CD4-positive, alpha-beta T cell treated with Interferon alpha-2 for 1 hour (primary cell): ENCODE measurements around the gene NCAM1.

Experiments used
- DNase-seq, 2 donors: peaks; one replicate each; pipeline ENCODE4 v3.0.0-alpha.2; 2020 to 2022

NCAM1 gene

GRCh38 chr11:113317339-113317738 lies 356.1 kb downstream of the NCAM1 start:
- DNase-seq: no peak

GRCh38 chr11:113319085-113319484 lies 357.9 kb downstream of the NCAM1 start:
- DNase-seq: no peak

GRCh38 chr11:113322158-113322557 lies 360.9 kb downstream of the NCAM1 start:
- DNase-seq: no peak

GRCh38 chr11:113324250-113324649 lies 363.0 kb downstream of the NCAM1 start:
- no peak for DNase-seq
